ENCODE data around the gene FAM78B. TPM values are rescaled to one million over a fixed set of nuclear protein-coding genes. Genes with fewer than 3 reads are reported as not detected.

Gene FAM78B
- total RNA-seq, 1 donor from 2014 or later = 1.9 TPM

DNA sequence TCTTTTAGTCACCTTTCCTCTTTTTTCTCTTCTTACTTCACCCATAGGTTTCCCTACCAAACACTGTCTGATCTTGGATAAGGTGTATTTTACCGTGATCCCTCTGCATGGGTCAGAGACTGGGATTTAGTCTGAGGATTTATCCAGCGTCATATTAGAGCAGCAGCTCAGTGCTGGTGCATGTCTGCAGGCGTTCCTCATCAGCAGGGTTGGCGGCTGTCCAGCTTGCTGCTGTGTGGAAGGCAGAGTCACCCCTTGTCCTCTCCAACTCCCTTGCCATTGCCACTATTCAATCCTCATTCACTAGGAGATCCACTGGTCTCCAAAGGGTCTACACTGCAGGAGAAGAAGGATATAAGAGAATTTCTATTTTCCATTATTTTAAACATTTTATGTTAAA is 7.3 kb upstream of the FAM78B start:
- intact Hi-C loops (cut with micrococcal nuclease) = loop anchor here (5.0 to 10.0 kb wide), 3 partner anchors 247 to 579 kb away; no protein-coding TSS in a partner anchor
- Mint-ChIP-seq H3K4me3 (no peak overlapping the region), H3K4me1 (peaks cover 10% of the 10 kb centered on the region), H3K27ac (no peak overlapping the region), H3K27me3 (peaks cover 2% of the 10 kb centered on the region), H3K9me3 (no peaks in the 10 kb centered on the region), H3K36me3 (ENCODE audit: low read depth) (no peaks in the 10 kb centered on the region)
- no peak for DNase-seq

DNA sequence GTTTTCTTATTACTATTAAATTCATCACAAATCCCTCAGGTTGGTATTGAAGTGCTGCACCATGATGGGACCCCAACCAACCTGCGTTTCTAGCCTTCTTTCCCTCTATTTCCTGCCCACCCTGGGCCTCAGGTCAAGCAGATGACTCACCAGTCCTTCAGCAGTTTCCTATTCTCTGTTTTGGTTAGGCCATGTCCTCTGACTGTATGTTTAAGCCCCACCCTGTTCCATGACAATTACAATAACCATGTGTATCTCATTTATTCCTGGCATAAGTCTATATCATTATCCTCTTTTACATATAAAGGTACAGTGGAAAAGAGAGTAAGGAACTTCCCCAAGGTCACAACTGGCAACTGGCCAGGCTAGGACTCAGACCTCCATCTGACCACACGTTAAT is 5.3 kb upstream of the FAM78B start:
- no peaks in the 10 kb centered on the region for H3K36me3 Mint-ChIP-seq (ENCODE audit: low read depth)
- intact Hi-C loops (cut with micrococcal nuclease) = loop anchor here (5.0 to 10.0 kb wide), 3 partner anchors 245 to 577 kb away; no protein-coding TSS in a partner anchor
- no peaks in the 10 kb centered on the region for H3K9me3 Mint-ChIP-seq
- H3K4me1 Mint-ChIP-seq = peaks cover 12% of the 10 kb centered on the region
- H3K4me3 Mint-ChIP-seq = no peak overlapping the region
- no peak overlapping the region for H3K27ac Mint-ChIP-seq
- no peak for DNase-seq
- peaks cover 15% of the 10 kb centered on the region for H3K27me3 Mint-ChIP-seq

DNA sequence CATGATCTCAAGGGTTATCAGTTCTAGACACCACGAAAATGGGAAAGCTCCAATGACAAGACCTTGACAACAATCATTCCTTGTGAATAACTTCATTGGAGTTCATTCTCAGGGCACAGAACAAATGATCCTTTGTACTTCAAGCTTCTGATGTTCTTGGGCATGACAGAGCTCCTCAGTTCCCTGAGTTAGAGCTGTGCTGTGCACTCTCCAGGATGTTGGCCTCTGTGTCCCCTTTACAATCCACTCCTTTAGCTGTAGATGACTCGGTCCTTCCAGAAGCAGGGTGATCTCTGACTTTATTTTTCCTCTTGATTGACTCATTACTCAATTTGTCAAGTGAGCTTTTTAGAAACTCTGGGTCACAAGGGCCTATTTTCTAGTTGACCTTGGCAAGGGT is 3.9 kb upstream of the FAM78B start:
- H3K9me3 Mint-ChIP-seq = no peaks in the 10 kb centered on the region
- peaks cover 14% of the 10 kb centered on the region for H3K4me1 Mint-ChIP-seq
- H3K27me3 Mint-ChIP-seq = peaks cover 17% of the 10 kb centered on the region
- peak overlapping the region; percentile 20 for H3K4me3 Mint-ChIP-seq
- no peak for DNase-seq
- H3K27ac Mint-ChIP-seq = peak overlapping the region; percentile 70
- intact Hi-C loops (cut with micrococcal nuclease) = loop anchor here (2.0 to 10.0 kb wide), 4 partner anchors 90 to 576 kb away; no protein-coding TSS in a partner anchor
- H3K36me3 Mint-ChIP-seq (ENCODE audit: low read depth) = no peaks in the 10 kb centered on the region

DNA sequence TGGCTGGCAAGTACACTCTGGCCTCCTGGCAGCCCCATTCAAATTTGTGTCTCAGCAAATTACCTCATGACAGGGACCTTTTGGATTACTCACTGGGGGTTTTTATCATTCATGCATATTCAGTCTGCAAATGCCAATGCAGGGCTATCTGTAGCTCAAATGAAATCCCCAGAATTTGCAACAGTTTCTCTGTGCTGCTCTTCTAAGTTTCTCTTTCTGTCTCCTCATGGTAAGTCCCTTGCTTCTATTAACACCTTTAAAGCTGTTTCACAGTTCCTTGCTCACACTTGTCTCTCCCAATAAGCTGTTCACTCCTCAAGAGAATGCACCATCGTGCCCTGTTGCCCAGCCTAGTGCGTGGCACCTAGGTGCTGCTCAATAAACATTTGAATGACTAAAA is 3.3 kb upstream of the FAM78B start:
- no peaks in the 10 kb centered on the region for H3K36me3 Mint-ChIP-seq (ENCODE audit: low read depth)
- H3K27ac Mint-ChIP-seq = peak overlapping the region; percentile 78
- no peak overlapping the region for H3K4me3 Mint-ChIP-seq
- H3K9me3 Mint-ChIP-seq = no peaks in the 10 kb centered on the region
- H3K27me3 Mint-ChIP-seq = peaks cover 24% of the 10 kb centered on the region
- no peak for DNase-seq
- peaks cover 19% of the 10 kb centered on the region for H3K4me1 Mint-ChIP-seq
- intact Hi-C loops (cut with micrococcal nuclease) = loop anchor here (2.0 to 10.0 kb wide), 4 partner anchors 89 to 575 kb away; no protein-coding TSS in a partner anchor

DNA sequence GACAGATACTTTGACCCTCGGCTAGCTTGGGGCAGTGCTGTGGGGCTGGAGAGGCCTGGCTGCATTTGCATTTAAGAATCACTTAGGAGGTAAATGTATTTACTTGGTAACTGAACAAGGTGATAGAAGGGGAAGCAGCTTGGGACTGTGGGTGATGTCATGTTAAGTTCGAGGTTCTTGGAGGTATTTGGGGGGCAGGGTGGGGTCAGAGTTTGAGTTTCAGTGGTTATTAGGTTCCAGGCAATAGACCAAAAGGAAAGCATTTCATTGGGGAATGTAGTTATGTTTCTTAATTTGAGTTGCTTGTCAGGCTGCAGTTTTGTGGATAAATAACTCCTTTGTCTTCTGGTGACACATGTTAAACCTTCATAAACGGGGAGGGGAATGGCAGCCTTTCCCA is 2.4 kb upstream of the FAM78B start:
- DNase-seq = no peak
- Mint-ChIP-seq H3K27ac (peak overlapping the region; percentile 13), H3K9me3 (no peaks in the 10 kb centered on the region), H3K4me3 (no peak overlapping the region), H3K4me1 (peaks cover 21% of the 10 kb centered on the region), H3K27me3 (peaks cover 32% of the 10 kb centered on the region), H3K36me3 (ENCODE audit: low read depth) (no peaks in the 10 kb centered on the region)
- intact Hi-C loops (cut with micrococcal nuclease) = loop anchor here (10.0 kb wide), 1 partner anchor 806 kb away; the partner anchor contains the start of gene ILDR2

DNA sequence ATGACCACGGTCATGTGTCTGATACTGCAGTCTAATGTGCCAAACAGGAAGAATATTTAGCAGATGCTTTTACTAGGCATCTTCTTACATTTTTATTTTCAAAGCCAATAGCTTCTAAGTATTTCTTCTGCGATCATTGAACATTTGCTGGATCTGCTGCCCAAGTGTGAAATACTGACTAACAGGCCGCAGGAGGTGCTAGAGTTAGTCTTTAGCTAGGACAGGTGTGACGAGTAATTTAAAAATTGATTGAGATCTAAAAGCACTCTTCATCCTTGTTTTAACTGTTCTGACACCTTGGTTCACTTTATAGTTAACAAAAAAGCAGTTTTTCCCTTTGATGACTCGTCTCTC is 748 bp upstream of the FAM78B start:
- Mint-ChIP-seq H3K27me3 (peaks cover 48% of the 10 kb centered on the region), H3K27ac (peak overlapping the region; percentile 25)
- intact Hi-C loops (cut with micrococcal nuclease) = loop anchor here (10.0 kb wide), 1 partner anchor 807 kb away; the partner anchor contains the start of gene ILDR2

DNA sequence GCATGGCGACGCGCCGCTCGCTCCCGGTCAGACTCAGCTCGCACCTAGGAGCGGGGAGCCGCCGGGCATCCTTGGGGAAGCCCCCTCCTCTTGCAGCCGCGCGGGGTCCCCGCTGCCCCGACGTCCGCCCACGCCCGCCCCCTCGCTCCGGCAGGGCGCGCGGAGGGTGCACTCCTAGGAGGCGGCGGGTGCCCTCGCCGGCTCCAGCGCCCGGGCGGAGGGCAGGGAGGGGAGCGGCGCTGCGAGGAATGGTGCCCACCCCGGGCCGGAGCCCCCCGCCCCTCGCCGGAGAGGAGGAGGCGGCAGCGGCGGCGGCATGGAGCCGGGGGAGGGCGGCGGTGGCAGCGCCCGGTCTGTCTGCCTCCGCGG is 488 bp downstream of the FAM78B start:
- no peak overlapping the region for H3K27ac Mint-ChIP-seq
- DNase-seq = no peak
- no peaks in the 10 kb centered on the region for H3K9me3 Mint-ChIP-seq
- peaks cover 21% of the 10 kb centered on the region for H3K4me1 Mint-ChIP-seq
- no peaks in the 10 kb centered on the region for H3K36me3 Mint-ChIP-seq (ENCODE audit: low read depth)
- no peak overlapping the region for H3K4me3 Mint-ChIP-seq
- intact Hi-C loops (cut with micrococcal nuclease) = loop anchor here (10.0 kb wide), 1 partner anchor 808 kb away; the partner anchor contains the start of gene ILDR2
- peaks cover 61% of the 10 kb centered on the region for H3K27me3 Mint-ChIP-seq

More for the DNA sequence above, 748 bp upstream of the FAM78B start:
- H3K4me1 Mint-ChIP-seq = peaks cover 21% of the 10 kb centered on the region
- DNase-seq = no peak
- H3K9me3 Mint-ChIP-seq = no peaks in the 10 kb centered on the region
- no peaks in the 10 kb centered on the region for H3K36me3 Mint-ChIP-seq (ENCODE audit: low read depth)
- peak overlapping the region; percentile 72 for H3K4me3 Mint-ChIP-seq

DNA sequence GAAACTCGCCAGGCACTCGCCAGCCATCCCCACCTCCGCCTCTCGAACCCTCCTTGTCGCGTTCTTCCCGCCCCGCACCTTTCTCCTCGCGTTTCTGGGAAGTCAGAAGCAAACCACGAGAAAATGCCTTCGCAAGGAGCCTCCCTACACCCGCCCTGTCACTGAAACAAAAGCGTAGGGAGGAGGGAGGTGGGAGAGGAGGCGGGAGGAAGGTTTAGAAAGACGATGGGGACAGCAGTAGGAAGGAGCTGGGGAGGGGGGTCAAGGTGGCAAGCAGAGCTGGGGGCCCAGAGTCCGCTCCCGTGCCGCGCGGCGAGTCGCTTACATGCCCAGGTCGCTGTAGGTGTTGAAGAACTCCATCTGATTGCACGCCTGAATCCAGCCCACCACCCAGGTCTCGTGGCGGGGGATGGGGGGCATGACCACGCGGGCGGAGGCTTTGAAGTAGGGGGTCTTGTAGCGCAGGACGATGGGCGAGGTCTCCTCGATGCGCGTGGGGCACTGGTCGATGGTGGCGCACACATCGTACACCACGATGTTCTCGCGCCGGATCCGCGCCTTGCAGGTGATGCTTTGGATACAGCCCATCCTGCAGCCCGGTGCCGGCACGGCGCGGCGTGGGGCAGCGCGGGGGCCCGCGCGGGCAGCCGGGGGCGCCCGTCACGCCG is 1.0 kb downstream of the FAM78B start:
- H3K4me3 Mint-ChIP-seq = peak overlapping the region; percentile 83
- H3K9me3 Mint-ChIP-seq = no peaks in the 10 kb centered on the region
- peaks cover 61% of the 10 kb centered on the region for H3K27me3 Mint-ChIP-seq
- peak overlapping the region; percentile 50 for H3K27ac Mint-ChIP-seq
- H3K4me1 Mint-ChIP-seq = peaks cover 18% of the 10 kb centered on the region
- intact Hi-C loops (cut with micrococcal nuclease) = loop anchor here (10.0 kb wide), 1 partner anchor 809 kb away; the partner anchor contains the start of gene ILDR2
- H3K36me3 Mint-ChIP-seq (ENCODE audit: low read depth) = no peaks in the 10 kb centered on the region
- peak; percentile 63 for DNase-seq

DNA sequence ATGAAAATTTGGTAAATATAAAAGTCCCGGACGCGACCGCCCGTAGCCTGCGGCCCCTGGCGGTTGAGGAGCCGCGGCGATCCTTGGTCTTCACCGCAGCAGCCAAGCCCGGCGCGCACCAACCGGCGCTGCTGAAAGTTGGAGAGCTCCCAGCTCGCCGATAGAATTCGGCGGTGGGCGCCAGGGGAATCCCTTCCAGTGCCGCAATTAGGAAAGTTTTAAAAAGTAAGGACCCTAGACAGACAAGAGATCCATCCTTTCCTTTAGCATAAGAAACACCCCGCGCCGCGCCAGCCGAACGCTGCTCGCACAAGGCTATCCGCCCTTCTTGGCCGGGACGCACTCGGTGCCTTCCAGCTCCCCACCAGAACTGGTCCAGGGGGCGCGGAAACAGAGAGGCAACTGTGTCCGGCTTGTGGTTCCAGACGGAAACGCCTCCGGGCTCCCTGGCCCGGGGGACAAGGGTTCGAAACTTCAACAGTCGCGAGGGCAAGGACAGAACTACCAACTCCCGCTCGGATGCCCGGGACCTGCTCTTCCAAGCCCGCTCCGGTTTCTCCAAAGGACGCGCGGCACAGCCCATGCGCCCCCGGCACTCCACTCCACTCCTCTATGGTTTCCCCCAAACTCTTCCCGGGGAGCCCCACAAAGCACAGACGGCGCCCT is 1.7 kb downstream of the FAM78B start:
- H3K4me1 Mint-ChIP-seq = peaks cover 14% of the 10 kb centered on the region
- peaks cover 65% of the 10 kb centered on the region for H3K27me3 Mint-ChIP-seq
- peak; percentile 72 for DNase-seq
- peak overlapping the region; percentile 50 for H3K27ac Mint-ChIP-seq
- peak overlapping the region; percentile 83 for H3K4me3 Mint-ChIP-seq
- no peaks in the 10 kb centered on the region for H3K9me3 Mint-ChIP-seq
- intact Hi-C loops (cut with micrococcal nuclease) = loop anchor here (10.0 kb wide), 1 partner anchor 810 kb away; the partner anchor contains the start of gene ILDR2
- no peaks in the 10 kb centered on the region for H3K36me3 Mint-ChIP-seq (ENCODE audit: low read depth)

DNA sequence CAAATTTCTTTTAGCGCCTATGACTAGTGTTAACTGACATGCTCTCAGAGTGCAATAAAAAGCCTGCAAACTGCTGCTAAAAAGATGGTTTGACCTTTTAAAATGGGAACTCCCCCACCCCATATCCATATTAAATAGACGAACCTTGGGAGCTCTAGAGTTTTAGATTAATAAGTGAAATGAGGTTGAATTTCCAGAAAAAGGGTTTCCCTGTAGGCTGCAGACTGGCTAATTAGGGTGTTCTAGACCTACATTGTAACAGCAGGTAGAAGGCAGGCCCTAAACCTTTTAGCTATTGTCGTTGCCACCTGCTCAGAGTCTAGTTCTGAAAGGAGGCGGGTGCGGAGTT is 2.2 kb downstream of the FAM78B start:
- no peak for DNase-seq
- Mint-ChIP-seq H3K27ac (no peak overlapping the region), H3K9me3 (no peaks in the 10 kb centered on the region), H3K4me1 (peaks cover 11% of the 10 kb centered on the region), H3K27me3 (peaks cover 65% of the 10 kb centered on the region), H3K36me3 (ENCODE audit: low read depth) (no peaks in the 10 kb centered on the region), H3K4me3 (peak overlapping the region; percentile 83)
- intact Hi-C loops (cut with micrococcal nuclease) = loop anchor here (10.0 kb wide), 1 partner anchor 810 kb away; the partner anchor contains the start of gene ILDR2

DNA sequence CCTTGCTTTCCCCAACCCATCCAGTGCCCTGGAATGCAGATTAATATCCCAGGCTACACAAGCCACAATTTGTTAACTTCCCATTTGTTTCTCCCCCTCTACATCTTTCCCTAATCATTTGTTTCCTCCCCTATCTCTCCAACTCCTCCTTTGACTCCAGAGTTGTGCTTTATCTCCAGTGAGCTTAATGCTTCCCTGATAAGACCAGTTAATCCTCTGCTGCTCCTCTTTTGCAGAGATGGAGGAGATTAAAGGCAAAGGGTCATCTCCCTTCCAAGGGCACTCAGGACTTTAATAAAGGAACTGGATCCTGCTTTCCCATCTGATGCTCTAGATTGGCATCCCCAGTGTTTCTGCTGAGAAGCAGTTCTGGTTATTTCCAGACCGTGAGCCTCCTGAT is 7.1 kb downstream of the FAM78B start:
- H3K9me3 Mint-ChIP-seq = no peaks in the 10 kb centered on the region
- no peak overlapping the region for H3K4me3 Mint-ChIP-seq
- peaks cover 38% of the 10 kb centered on the region for H3K27me3 Mint-ChIP-seq
- no peak for DNase-seq
- intact Hi-C loops (cut with micrococcal nuclease) = loop anchor here (10.0 kb wide), 1 partner anchor 815 kb away; the partner anchor contains the start of gene ILDR2
- no peaks in the 10 kb centered on the region for H3K36me3 Mint-ChIP-seq (ENCODE audit: low read depth)
- no peak overlapping the region for H3K27ac Mint-ChIP-seq
- H3K4me1 Mint-ChIP-seq = no peaks in the 10 kb centered on the region

DNA sequence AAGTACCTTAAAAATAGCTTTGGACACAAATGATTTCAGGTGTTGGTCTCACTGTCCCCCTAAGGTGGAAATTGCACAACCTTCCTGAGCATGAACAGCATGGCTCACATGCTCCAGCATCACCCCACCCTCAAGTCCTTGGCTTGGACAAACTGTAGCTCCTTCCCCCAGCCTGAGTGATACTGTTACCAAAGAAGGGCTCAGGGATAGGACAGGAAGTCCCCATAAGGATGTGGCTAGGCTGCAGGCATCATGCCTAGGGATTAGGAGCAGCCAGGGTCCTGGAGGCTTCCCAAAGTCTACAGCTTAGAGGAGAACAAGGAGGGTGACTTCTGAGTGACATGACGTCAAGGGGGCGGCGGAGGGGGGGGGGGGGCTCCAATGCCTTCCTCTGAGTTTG is 10.1 kb downstream of the FAM78B start:
- intact Hi-C loops (cut with micrococcal nuclease) = no loop called here
- Mint-ChIP-seq H3K27me3 (peaks cover 8% of the 10 kb centered on the region), H3K36me3 (ENCODE audit: low read depth) (no peaks in the 10 kb centered on the region), H3K27ac (no peak overlapping the region), H3K4me3 (no peak overlapping the region), H3K4me1 (no peaks in the 10 kb centered on the region), H3K9me3 (no peaks in the 10 kb centered on the region)
- DNase-seq = no peak

DNA sequence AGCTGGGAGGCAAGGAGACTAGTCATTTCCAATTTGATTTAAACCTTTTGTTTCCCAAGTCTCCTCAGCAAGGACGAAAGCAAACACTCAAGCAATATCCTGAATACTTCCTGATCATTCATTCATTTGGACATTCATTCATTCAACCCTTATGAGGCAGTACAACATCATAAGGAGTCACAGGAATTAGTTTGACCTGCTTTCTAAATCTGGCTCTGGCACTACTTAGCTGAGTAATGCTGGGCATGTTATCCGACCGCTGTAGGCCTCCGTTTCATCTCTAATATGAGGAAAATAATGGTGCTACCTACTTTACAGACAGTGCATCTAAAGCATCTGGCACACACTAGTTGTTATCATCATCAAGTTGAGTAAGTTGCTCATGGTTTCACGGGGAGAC is 11.7 kb downstream of the FAM78B start:
- no peaks in the 10 kb centered on the region for H3K9me3 Mint-ChIP-seq
- H3K4me3 Mint-ChIP-seq = no peak overlapping the region
- intact Hi-C loops (cut with micrococcal nuclease) = no loop called here
- no peaks in the 10 kb centered on the region for H3K36me3 Mint-ChIP-seq (ENCODE audit: low read depth)
- no peak for DNase-seq
- no peak overlapping the region for H3K27ac Mint-ChIP-seq
- no peaks in the 10 kb centered on the region for H3K27me3 Mint-ChIP-seq
- H3K4me1 Mint-ChIP-seq = no peaks in the 10 kb centered on the region

Measured in activated CD4-positive, alpha-beta T cell treated with anti-CD3 and anti-CD28 coated beads, Interleukin-2, amount 10 ng/mL, durations not matched to agents 24 days and 14 days (primary cell).